Stimulated activated naive CD4-positive, alpha-beta T cell treated with Interleukin-2 at 50 U/mL for 16 hours (primary cell): Measurements from ENCODE around the gene CCDC12.
A peak's percentile ranks its signal among the peaks of the same experiment; 100 is the strongest.

Experiments
- DNase-seq: peaks from one replicate; lab custom pipeline; 2025; lab: John Stamatoyannopoulos, UW

CCDC12 gene

DNA sequence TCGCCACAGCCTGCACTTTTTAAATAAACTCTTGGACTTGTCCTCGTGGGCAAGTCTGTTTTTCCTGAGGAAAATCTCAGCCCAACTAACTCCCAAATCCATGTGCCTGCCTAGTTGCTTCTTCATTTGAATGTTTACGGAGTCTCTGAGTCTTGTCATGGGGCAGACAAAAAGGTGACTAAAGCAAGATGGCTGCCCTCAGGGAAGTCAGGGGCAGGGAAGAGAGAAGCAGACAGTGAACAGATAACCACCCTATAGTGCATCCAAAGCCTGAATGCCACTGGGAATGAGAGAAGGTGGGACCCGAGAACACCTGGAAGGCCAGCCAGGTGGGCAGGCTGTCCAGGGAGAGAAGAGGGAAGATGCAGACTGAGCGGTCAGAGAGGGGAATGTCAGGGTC, 21.4 kb downstream of the CCDC12 start:
- DNase-seq = no peak

DNA sequence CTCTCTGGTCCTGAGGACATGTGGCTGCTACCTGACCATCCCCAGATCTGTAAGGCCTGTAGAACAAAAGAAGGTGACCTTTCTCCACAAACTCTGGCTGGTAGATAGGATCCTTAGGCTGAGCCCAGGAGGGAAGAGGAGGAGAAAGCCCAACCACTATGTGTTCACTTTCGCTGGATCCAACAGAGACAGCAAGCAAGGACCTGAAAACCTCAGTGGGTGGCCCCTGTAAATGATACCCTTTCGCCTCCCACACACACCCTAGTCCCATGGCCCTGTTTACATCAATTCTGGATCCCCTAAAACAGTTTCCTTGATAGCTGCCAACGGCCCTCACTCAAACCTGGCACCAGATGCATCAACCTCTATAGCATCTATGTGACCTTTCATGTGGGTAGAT, 22.4 kb downstream of the CCDC12 start:
- no peak for DNase-seq

DNA sequence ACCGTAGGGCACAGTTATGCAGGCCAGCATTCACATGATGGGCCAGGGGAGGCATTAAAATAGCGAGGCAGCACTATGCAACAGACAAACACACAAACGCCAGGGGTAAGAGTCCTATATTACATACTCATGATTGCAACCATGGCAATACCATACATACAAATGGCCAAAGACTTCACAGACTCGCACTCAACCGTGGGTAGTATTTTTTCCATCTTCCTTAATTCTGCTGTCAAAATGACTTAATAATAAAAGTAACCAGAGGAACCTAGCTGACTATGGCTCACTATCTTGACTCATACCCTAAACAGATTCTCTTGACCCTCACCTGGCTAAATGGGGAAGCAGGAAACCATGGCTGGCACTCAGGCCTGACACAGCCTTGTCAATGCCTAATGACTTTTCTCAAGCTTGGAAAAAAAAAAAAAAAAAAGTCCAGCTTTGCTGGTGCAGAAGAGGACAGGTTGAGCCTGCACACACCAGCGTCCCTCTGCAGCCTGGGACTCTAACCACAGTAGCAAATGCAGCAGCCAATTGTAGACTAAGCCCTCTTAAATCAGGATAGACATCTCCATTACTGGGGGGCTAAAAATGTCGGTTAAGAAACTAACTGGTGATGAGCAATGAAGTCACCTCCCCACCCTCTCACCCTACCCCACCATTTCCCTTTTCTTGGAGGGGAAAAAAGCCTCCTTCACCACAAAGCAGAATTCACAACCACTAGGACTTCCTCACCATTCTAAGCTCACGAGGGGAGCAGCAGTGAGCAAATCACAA, 23.1 kb downstream of the CCDC12 start:
- DNase-seq = no peak

DNA sequence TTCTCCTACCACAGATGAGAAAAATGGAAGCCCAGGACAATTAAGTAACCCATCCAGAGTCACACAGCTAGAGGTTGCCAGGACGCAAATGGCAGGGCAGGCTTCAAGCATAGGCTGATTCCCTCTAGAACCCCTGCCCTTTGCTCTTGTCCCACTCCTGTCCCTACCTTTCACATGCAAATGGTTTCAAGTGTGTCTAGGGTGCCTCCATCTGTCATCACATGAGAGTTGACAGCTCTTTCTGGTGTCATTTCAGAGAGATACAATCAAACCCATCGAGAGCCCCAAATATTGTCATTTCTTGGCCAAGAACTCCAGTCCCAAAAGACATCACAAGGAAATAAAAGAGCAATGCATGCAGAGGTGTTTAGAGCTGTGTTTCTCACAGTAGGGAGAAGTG, 23.7 kb downstream of the CCDC12 start:
- DNase-seq = no peak

DNA sequence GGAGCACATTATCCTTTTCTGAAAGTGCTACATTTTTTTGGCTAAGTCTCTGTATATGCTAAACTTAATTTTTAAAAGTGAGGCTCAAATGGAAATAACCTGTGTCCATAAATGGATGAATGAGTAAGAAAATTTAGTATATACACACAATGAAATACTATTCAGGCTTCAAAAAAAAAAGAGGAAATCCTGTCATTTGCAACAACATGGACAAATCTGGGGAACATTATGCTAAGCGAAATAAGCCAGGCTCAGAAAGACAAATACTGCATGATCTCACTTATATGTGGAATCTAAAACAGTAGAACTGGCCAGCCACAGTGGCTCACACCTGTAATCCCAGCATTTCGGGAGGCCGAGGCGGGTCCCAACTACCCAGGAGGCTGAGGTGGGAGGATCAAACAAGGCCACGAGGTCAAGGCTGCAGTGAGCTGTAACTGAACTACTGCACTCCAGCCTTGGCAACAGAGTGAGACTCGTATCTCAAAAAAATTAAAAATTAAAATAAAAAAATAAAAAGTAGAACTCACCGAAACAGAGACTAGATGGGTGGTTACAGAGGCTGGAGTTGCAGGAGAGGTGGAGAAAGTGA, 25.8 kb downstream of the CCDC12 start:
- DNase-seq = no peak

DNA sequence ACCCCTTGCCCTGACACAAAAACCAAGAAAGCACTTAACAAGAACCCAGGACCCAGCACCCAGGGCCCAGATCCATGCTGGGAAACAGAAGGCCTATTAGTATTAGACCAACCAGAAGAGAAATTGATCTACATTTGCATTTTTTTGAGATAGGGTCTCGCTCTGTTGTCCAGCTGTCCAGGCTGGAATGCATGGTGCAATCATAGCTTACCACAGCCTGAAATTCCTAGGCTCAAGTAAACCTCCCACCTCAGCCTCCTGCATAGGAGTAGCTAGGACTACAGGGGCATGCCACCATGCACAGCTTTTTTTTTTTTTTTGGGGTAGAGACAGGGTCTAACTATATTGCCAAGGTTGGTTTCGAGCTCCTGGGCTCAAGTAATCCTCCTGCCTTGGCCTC, 26.4 kb downstream of the CCDC12 start:
- DNase-seq = no peak

DNA sequence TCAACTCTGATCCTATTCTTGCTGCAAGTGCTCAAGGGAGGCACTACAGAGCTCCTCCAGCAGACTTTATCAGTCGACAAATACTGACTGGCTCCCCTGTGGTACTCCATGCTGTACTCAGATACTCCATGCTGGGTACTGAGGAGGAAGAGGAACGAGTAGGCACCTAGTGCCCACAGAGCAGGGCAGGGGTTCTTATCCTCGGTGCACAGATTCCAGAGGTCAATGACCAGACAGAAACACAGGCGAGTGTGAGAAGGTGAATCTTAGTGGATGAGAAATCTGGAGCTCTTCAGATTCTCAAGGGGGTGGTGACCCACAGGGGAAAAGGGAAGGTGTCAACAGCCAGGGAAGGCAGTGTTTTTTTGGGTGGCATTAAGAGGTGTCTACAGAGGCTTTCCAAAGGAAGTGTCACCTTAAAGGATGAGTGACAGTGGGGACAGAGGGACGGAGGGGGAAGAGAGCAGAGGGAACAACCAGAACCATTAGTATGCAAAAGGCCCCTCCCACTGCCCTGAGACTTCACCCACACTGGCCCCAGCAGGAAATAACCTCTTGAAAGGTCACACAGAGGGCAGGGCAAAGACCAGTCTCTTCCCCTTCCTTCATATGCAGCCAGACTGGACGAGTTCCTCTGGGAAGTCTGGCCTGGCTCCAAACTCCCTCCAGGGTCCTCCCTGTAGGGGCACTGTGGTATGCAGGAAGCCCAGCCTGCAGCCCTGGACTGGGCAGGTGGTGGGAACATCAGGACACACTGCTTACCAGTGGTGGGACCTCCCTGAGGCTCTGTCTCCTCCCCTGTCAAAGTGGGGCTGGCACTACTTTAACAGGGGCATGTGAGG, 27.5 kb downstream of the CCDC12 start:
- DNase-seq = no peak

- DNase-seq = peak; percentile 67
Measured at GRCh38 chr3:46947981-46948791, 28.4 kb downstream of the CCDC12 start.

GRCh38 chr3:46947546-46947901, 29.0 kb downstream of the CCDC12 start:
- DNase-seq = no peak

GRCh38 chr3:46946856-46947545, 29.5 kb downstream of the CCDC12 start:
- peak; percentile 66 for DNase-seq

DNA sequence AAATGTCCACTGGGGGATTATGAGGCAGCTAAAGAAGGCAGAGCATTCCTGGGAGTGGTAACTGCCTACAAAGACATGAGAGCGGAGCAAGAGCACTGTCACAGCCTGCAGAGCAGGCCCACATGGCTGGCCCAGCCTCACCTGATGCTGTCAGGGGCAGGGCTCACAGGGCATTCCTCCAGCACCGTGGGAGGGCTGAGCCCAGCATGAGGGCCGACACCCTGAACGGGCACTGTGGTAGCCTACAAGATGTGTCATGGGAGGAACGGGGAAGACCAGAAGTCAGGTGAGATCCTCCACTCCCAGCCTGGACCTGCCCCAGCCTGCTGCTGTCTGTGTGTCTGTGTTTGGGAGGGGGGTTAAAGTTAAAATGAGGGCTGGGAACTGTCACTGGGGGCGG, 30.1 kb downstream of the CCDC12 start:
- no peak for DNase-seq

- no peak for DNase-seq
Measured at GRCh38 chr3:46944191-46944590, 32.4 kb downstream of the CCDC12 start.

GRCh38 chr3:46943237-46944187, 33.0 kb downstream of the CCDC12 start:
- DNase-seq = no peak

DNA sequence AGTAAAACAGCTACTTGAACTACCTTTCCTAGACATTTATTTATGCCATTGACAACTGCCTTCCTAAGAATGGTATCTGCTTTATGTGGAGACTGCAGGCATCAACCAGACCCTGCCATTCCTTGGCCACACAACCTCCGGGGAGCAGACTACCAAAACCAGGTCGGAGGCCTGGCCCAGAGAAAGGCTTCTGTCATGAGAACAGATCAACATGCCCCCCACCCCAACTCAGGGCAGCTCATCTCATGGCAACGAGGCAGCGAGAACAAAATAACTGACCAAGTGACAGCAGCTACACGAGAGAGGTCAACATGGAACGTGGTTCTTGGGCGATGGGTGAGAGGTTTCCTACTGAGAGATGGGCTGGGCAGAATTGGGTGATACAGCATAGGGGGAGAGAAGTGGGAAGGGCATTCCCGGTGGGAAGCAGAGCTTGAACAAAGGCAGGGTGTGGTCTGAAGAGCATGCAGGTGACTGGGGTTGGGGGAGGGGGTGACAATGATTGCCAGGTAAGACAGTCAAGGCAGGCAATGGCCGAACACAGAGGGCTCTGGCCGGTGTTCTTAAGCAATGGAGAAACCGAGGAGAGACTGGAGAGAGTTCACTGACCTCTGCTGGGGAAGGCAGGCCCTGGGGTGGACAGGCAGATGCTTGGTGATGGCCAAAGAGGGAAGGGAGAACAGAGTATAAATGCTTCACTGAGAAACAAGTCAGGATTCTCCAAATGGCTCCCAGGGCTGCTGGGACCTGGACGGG, 33.9 kb downstream of the CCDC12 start:
- DNase-seq = no peak

DNA sequence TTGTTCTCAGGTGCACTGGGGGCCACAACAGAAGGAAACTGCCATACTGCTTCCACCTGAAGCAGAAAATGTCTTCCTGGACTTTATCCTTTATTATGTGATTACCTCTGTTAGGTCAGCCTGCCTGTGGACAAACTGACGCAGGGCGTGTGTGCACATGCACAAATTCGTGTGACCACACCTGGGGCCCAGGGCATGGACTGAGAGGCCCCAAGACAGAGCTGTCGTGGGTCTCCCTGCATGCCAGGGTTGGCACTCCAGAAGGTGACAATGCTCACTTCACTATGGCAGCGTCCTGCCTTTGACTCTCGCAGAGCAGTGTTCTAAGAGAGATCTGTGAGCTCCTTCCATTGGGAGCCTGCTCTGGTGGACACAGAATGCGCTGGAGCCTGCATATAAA, 34.5 kb downstream of the CCDC12 start:
- DNase-seq = no peak

DNA sequence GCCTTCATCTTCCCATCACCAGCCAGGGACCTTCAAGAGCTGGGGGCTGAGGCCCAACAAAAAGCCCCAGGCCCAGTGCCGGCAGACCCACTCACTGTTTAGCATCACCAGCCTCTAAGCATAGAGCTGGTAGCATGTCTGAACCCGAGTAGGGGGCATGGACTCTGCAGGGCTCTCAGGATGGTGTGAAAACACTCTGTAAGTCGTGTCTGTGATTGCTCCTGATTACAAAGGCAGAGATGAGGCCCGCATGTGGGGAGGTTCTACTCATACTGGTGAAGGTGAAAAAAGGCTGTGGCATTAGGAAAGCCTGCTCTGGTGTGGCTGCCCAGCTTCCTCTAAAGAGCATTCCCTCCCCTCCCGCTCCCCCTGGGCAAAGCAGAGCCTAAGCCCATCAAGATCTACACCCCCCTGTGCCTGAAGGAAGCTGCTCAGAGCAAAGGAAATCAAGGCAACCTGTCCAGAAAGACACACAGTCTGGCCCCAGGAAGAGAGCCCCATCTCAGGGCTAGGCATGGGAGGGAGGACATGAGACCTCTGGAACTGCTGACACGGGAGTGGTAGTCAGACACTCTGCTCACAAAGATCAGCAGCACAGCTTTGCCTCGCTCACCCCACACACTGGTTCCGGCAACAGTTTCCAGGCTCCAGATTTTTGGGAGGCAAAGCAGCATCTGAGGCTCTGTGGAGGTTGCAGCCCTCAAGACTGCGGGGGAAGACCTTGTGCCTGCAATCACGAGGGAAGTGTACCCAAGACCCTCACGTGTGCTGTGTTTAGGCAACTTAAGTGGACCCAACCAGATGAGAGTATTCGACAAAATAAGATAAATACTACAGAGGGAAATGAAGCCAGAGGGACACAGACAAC, 36.7 kb downstream of the CCDC12 start:
- no peak for DNase-seq

DNA sequence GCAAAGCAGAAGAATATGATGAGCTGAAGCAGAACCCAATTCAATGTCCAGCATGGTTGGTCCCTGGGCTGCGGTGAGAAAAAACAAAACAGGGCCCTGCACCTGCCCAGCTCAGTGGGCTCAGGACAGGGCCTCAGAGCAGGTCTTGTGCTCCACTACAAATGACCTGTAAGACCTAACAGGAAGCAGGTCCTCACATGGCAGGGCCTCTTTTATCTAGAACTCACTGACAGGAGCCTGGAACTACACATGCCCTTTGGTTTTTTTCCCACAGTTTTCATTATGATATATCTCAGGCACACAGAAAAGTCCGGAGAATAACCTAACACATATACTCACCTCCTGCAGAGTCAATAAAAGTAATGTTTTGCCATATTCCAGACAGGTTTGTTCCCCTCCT, 38.4 kb downstream of the CCDC12 start:
- no peak for DNase-seq

DNA sequence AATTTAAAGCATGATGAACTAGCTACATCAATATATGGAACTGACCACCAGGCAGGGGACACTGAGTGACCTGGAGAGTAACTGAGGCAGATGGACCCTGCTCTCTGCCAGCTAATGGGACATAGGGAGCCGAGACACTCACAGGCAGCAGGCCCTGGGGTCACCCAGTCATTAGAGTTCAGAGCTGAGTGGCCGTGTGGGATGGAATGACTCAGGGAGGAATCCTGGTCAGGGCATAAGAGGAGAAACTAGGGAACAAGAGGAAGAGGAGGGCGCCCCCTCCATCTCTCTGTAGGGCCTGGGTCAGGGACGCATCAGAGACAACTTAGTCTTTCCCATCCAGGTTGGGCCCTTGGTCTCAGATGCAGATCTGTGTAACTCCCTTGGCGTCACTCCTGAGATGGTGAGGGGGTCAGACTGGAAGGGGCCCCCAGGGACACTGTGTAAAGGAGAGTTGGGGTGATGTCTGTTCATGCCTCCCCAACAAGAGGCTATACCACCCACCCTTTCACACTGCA, 39.8 kb downstream of the CCDC12 start:
- DNase-seq = no peak
